ENCODE data around the gene FMNL2. TPM values are rescaled to one million over a fixed set of nuclear protein-coding genes. Genes with fewer than 3 reads are reported as not detected.

FMNL2 gene
- polyA plus RNA-seq, 3 donors: 0.28 to 3.2 (median 0.71) TPM

GRCh38 chr2:152638056-152638455 lies 303.1 kb downstream of the FMNL2 start:
- H3K27me3 ChIP-seq (ENCODE audit: control insufficient read depth in 2 of 2, insufficient read depth in 2 of 2, low read length in 2 of 2): no peaks in the 10 kb centered on the region
- no peaks in the 10 kb centered on the region for H3K9me3 ChIP-seq (replicated peaks in 1 of 2; ENCODE audit: control insufficient read depth in 1 of 2, insufficient read depth in 1 of 2, low read length in 2 of 2)
- H3K36me3 ChIP-seq (replicated peaks in 1 of 2; ENCODE audit: control insufficient read depth in 1 of 2, insufficient read depth in 2 of 2, low read length in 2 of 2): no peaks in the 10 kb centered on the region
- H3K27ac ChIP-seq (ENCODE audit: low read depth in 1 of 2, low read length in 2 of 2): no peak overlapping the region
- H2AFZ ChIP-seq (ENCODE audit: insufficient read depth, low read depth, low read length, poor library complexity, severe bottlenecking): no peak overlapping the region
- peaks cover 7% of the 10 kb centered on the region for H3K4me1 Mint-ChIP-seq
- no peaks in the 10 kb centered on the region for H3K79me2 ChIP-seq (ENCODE audit: insufficient read depth, low read length)
- intact Hi-C loops (cut with micrococcal nuclease): loop anchor here (5.0 to 10.0 kb wide), 4 partner anchors 303 to 603 kb away; partner anchors contain the start of genes STAM2 (in 2 of the 2) and FMNL2 (in 1 of the 2)
- no peak for DNase-seq
- peaks cover 3 to 9% of the 10 kb centered on the region in 2 donors for H3K4me1 ChIP-seq (ENCODE audit: control insufficient read depth in 1 of 2, insufficient read depth in 2 of 2, low read length in 2 of 2)
- H3K4me2 ChIP-seq (replicated peaks; ENCODE audit: extremely low read depth, low read length, poor library complexity, severe bottlenecking): no peak overlapping the region
- TF ChIP-seq, protein P1, sequence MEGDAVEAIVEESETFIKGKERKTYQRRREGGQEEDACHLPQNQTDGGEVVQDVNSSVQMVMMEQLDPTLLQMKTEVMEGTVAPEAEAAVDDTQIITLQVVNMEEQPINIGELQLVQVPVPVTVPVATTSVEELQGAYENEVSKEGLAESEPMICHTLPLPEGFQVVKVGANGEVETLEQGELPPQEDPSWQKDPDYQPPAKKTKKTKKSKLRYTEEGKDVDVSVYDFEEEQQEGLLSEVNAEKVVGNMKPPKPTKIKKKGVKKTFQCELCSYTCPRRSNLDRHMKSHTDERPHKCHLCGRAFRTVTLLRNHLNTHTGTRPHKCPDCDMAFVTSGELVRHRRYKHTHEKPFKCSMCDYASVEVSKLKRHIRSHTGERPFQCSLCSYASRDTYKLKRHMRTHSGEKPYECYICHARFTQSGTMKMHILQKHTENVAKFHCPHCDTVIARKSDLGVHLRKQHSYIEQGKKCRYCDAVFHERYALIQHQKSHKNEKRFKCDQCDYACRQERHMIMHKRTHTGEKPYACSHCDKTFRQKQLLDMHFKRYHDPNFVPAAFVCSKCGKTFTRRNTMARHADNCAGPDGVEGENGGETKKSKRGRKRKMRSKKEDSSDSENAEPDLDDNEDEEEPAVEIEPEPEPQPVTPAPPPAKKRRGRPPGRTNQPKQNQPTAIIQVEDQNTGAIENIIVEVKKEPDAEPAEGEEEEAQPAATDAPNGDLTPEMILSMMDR (IDR thresholded peaks at IDR 0.05): no peak
- no peak overlapping the region for H3K4me3 ChIP-seq (replicated peaks in 1 of 3; ENCODE audit: low read depth in 2 of 3, low read length in 3 of 3)
- H3K9me3 Mint-ChIP-seq: no peaks in the 10 kb centered on the region
- H3K27ac Mint-ChIP-seq: no peak overlapping the region
- WGBS (ENCODE audit: insufficient coverage): no CpG with 5 or more reads among the region's 2 CpGs
- H3K9ac ChIP-seq (ENCODE audit: insufficient read depth, low read length, poor library complexity, severe bottlenecking): no peak overlapping the region
- no peaks in the 10 kb centered on the region for H4K20me1 ChIP-seq (ENCODE audit: insufficient read depth, low read length)
- peaks cover 2% of the 10 kb centered on the region in 3 donors for H3K27me3 Mint-ChIP-seq (ENCODE audit: low read depth in 3 of 3)
- H3K4me3 Mint-ChIP-seq: no peak overlapping the region
- no peaks in the 10 kb centered on the region for H3K36me3 Mint-ChIP-seq

GRCh38 chr2:152638590-152638989 lies 303.6 kb downstream of the FMNL2 start:
- Histone ChIP-seq H3K27ac (ENCODE audit: low read depth in 1 of 2, low read length in 2 of 2) (no peak overlapping the region), H3K4me3 (replicated peaks in 1 of 3; ENCODE audit: low read depth in 2 of 3, low read length in 3 of 3) (no peak overlapping the region), H3K27me3 (ENCODE audit: control insufficient read depth in 2 of 2, insufficient read depth in 2 of 2, low read length in 2 of 2) (no peaks in the 10 kb centered on the region), H3K4me2 (replicated peaks; ENCODE audit: extremely low read depth, low read length, poor library complexity, severe bottlenecking) (no peak overlapping the region), H3K9ac (ENCODE audit: insufficient read depth, low read length, poor library complexity, severe bottlenecking) (no peak overlapping the region), H3K9me3 (replicated peaks in 1 of 2; ENCODE audit: control insufficient read depth in 1 of 2, insufficient read depth in 1 of 2, low read length in 2 of 2) (no peaks in the 10 kb centered on the region), H2AFZ (ENCODE audit: insufficient read depth, low read depth, low read length, poor library complexity, severe bottlenecking) (no peak overlapping the region), H4K20me1 (ENCODE audit: insufficient read depth, low read length) (no peaks in the 10 kb centered on the region), H3K4me1 (ENCODE audit: control insufficient read depth in 1 of 2, insufficient read depth in 2 of 2, low read length in 2 of 2) (peaks cover 3 to 9% of the 10 kb centered on the region in 2 donors), H3K36me3 (replicated peaks in 1 of 2; ENCODE audit: control insufficient read depth in 1 of 2, insufficient read depth in 2 of 2, low read length in 2 of 2) (no peaks in the 10 kb centered on the region), H3K79me2 (ENCODE audit: insufficient read depth, low read length) (no peaks in the 10 kb centered on the region)
- no peak for DNase-seq
- 77% methylated on average over 6 of the region's 8 CpGs for WGBS (ENCODE audit: insufficient coverage)
- Mint-ChIP-seq H3K27me3 (ENCODE audit: low read depth in 3 of 3) (peaks cover 2 to 3% (median 2%) of the 10 kb centered on the region in 3 donors), H3K9me3 (no peaks in the 10 kb centered on the region), H3K36me3 (no peaks in the 10 kb centered on the region), H3K4me3 (no peak overlapping the region), H3K4me1 (peaks cover 7% of the 10 kb centered on the region), H3K27ac (no peak overlapping the region)
- intact Hi-C loops (cut with micrococcal nuclease): loop anchor here (5.0 to 10.0 kb wide), 4 partner anchors 304 to 604 kb away; partner anchors contain the start of genes STAM2 (in 2 of the 2) and FMNL2 (in 1 of the 2)
- TF ChIP-seq, protein P1 (IDR thresholded peaks at IDR 0.05): no peak
